Measurements from ENCODE around the gene PRR16. TPM values are rescaled to one million over a fixed set of nuclear protein-coding genes. Genes with fewer than 3 reads are reported as not detected.

Gene PRR16
- total RNA-seq, 2 experiments from 2014 or later = not detected

DNA sequence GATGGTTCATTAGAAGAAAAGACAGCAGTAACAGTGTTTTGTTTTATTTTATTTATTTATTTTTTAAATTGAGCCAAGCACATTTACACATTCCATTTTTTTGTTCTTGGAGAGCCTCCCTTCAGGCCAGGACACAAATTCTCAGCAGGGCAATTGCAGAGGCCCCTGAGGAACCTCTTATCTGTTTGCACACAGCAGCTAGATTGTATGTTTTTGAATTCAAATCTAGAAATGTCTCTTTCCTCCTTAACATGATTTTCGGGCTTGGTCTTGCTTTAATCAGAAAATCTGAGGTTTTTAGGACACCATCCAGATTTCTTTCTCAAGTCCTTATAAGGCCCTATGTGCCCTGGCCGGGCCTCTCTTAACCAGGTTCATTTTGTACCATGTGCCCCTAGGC lies 76.0 kb downstream of the PRR16 start:
- no peak overlapping the region for H3K27ac Mint-ChIP-seq
- CTCF ChIA-PET = no interaction called here
- H3K36me3 Mint-ChIP-seq (ENCODE audit: low read depth) = no peaks in the 10 kb centered on the region
- no peaks in the 10 kb centered on the region for H3K4me1 Mint-ChIP-seq
- DNase-seq = no peak
- H3K27me3 Mint-ChIP-seq = no peaks in the 10 kb centered on the region
- H3K4me3 Mint-ChIP-seq = no peak overlapping the region
- no peaks in the 10 kb centered on the region for H3K9me3 Mint-ChIP-seq
- POLR2A ChIA-PET = no interaction called here

- CTCF ChIA-PET = no interaction called here
- no peak overlapping the region for H3K27ac Mint-ChIP-seq
- no peaks in the 10 kb centered on the region for H3K4me1 Mint-ChIP-seq
- no peak overlapping the region for H3K4me3 Mint-ChIP-seq
- H3K36me3 Mint-ChIP-seq (ENCODE audit: low read depth) = no peaks in the 10 kb centered on the region
- DNase-seq = no peak
- POLR2A ChIA-PET = no interaction called here
- no peaks in the 10 kb centered on the region for H3K27me3 Mint-ChIP-seq
- no peaks in the 10 kb centered on the region for H3K9me3 Mint-ChIP-seq
Measured at GRCh38 chr5:120544043-120544442, 79.9 kb downstream of the PRR16 start.

- no peak for DNase-seq
- POLR2A ChIA-PET = no interaction called here
- no peaks in the 10 kb centered on the region for H3K4me1 Mint-ChIP-seq
- no peak overlapping the region for H3K4me3 Mint-ChIP-seq
- H3K27ac Mint-ChIP-seq = no peak overlapping the region
- no peaks in the 10 kb centered on the region for H3K36me3 Mint-ChIP-seq (ENCODE audit: low read depth)
- CTCF ChIA-PET = no interaction called here
- no peaks in the 10 kb centered on the region for H3K27me3 Mint-ChIP-seq
- H3K9me3 Mint-ChIP-seq = no peaks in the 10 kb centered on the region
Measured at GRCh38 chr5:120545007-120545406, 80.9 kb downstream of the PRR16 start.

GRCh38 chr5:120545951-120546350 lies 81.9 kb downstream of the PRR16 start:
- no peaks in the 10 kb centered on the region for H3K27me3 Mint-ChIP-seq
- no peak overlapping the region for H3K27ac Mint-ChIP-seq
- no peak overlapping the region for H3K4me3 Mint-ChIP-seq
- no peaks in the 10 kb centered on the region for H3K36me3 Mint-ChIP-seq (ENCODE audit: low read depth)
- no peaks in the 10 kb centered on the region for H3K9me3 Mint-ChIP-seq
- ChIA-PET CTCF (no interaction called here), POLR2A (no interaction called here)
- no peaks in the 10 kb centered on the region for H3K4me1 Mint-ChIP-seq
- DNase-seq = no peak

DNA sequence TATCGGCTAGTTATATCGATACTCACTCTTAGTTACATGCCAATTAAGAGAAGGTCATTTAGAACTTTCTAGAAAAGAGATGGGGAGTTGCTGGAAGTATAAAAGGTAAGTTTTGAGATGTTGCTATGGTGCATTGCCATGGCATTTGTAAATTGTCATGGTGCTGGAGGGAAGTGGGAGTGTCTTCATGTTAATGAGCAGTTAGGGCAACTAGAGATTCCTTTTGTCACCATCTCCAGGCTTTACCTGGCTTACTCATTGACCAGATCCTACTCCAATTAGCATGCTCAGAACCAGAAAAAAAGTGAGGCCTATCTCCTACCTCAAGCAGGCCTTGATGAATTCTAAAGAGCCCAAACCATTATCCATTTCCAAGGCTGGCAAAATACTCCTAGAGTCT lies 82.8 kb downstream of the PRR16 start:
- no peak for DNase-seq
- H3K4me3 Mint-ChIP-seq = no peak overlapping the region
- ChIA-PET CTCF (no interaction called here), POLR2A (no interaction called here)
- H3K27ac Mint-ChIP-seq = no peak overlapping the region
- H3K36me3 Mint-ChIP-seq (ENCODE audit: low read depth) = no peaks in the 10 kb centered on the region
- H3K9me3 Mint-ChIP-seq = no peaks in the 10 kb centered on the region
- H3K27me3 Mint-ChIP-seq = no peaks in the 10 kb centered on the region
- no peaks in the 10 kb centered on the region for H3K4me1 Mint-ChIP-seq

GRCh38 chr5:120550358-120550757 lies 86.3 kb downstream of the PRR16 start:
- H3K4me1 Mint-ChIP-seq = no peaks in the 10 kb centered on the region
- no peak overlapping the region for H3K4me3 Mint-ChIP-seq
- no peaks in the 10 kb centered on the region for H3K36me3 Mint-ChIP-seq (ENCODE audit: low read depth)
- DNase-seq = no peak
- H3K27me3 Mint-ChIP-seq = no peaks in the 10 kb centered on the region
- POLR2A ChIA-PET = no interaction called here
- no peak overlapping the region for H3K27ac Mint-ChIP-seq
- H3K9me3 Mint-ChIP-seq = no peaks in the 10 kb centered on the region
- CTCF ChIA-PET = no interaction called here

DNA sequence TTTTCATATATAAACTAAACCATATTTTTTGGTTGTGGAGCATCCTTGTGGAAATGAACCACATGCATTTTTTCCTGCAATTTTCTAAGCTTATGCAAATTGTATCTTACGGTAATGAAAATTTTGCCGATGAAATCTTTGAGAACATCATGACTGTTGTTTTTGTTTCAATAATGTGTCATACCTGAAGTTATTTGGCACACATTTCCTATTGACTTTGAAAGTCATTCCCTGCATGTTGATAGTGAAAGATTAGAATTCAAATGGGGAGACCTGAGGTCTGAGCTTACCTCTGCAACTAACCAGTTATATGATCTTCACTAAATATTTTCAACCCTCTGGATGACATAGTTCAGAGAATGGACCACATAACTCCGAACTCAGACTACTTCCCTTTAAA lies 88.5 kb downstream of the PRR16 start:
- H3K4me3 Mint-ChIP-seq = no peak overlapping the region
- DNase-seq = no peak
- H3K4me1 Mint-ChIP-seq = no peaks in the 10 kb centered on the region
- H3K9me3 Mint-ChIP-seq = no peaks in the 10 kb centered on the region
- H3K36me3 Mint-ChIP-seq (ENCODE audit: low read depth) = no peaks in the 10 kb centered on the region
- H3K27ac Mint-ChIP-seq = no peak overlapping the region
- no peaks in the 10 kb centered on the region for H3K27me3 Mint-ChIP-seq
- ChIA-PET CTCF (no interaction called here), POLR2A (no interaction called here)

- Mint-ChIP-seq H3K27me3 (no peaks in the 10 kb centered on the region), H3K36me3 (ENCODE audit: low read depth) (no peaks in the 10 kb centered on the region), H3K4me3 (no peak overlapping the region), H3K4me1 (no peaks in the 10 kb centered on the region), H3K27ac (no peak overlapping the region), H3K9me3 (no peaks in the 10 kb centered on the region)
- POLR2A ChIA-PET = no interaction called here
- CTCF ChIA-PET = no interaction called here
- no peak for DNase-seq
Measured at GRCh38 chr5:120555345-120555744, 91.2 kb downstream of the PRR16 start.

GRCh38 chr5:120564013-120564412 lies 99.9 kb downstream of the PRR16 start:
- no peaks in the 10 kb centered on the region for H3K4me1 Mint-ChIP-seq
- H3K27me3 Mint-ChIP-seq = no peaks in the 10 kb centered on the region
- H3K27ac Mint-ChIP-seq = no peak overlapping the region
- DNase-seq = no peak
- H3K4me3 Mint-ChIP-seq = no peak overlapping the region
- no peaks in the 10 kb centered on the region for H3K36me3 Mint-ChIP-seq (ENCODE audit: low read depth)
- CTCF ChIA-PET = no interaction called here
- POLR2A ChIA-PET = no interaction called here
- peaks cover 3% of the 10 kb centered on the region for H3K9me3 Mint-ChIP-seq

GRCh38 chr5:120567066-120567465 lies 103.0 kb downstream of the PRR16 start:
- ChIA-PET POLR2A (no interaction called here), CTCF (no interaction called here)
- Mint-ChIP-seq H3K4me1 (no peaks in the 10 kb centered on the region), H3K27me3 (no peaks in the 10 kb centered on the region), H3K36me3 (ENCODE audit: low read depth) (no peaks in the 10 kb centered on the region), H3K27ac (no peak overlapping the region), H3K9me3 (peaks cover 3% of the 10 kb centered on the region), H3K4me3 (no peak overlapping the region)
- no peak for DNase-seq

GRCh38 chr5:120567921-120568320 lies 103.8 kb downstream of the PRR16 start:
- ChIA-PET POLR2A (no interaction called here), CTCF (no interaction called here)
- no peak for DNase-seq
- Mint-ChIP-seq H3K9me3 (peaks cover 6% of the 10 kb centered on the region), H3K27ac (no peak overlapping the region), H3K4me3 (no peak overlapping the region), H3K4me1 (no peaks in the 10 kb centered on the region), H3K27me3 (no peaks in the 10 kb centered on the region), H3K36me3 (ENCODE audit: low read depth) (no peaks in the 10 kb centered on the region)

DNA sequence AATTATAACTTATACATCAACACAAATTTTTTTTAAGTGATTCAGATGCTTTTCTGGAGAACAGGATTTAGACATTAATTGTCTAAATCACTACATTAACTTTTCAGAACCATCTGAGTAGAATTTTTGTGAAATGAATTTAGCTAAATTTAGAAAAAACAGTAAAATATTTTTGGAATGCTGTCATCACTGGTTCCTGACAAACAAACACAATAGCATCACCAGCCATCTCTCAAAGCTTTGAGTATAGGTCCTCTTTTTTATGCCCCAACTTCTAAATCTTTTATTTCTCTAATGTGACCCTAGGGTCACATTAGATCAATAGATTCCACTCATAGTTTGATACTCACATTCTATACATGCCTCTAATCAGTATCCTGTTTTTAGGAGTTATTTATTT lies 104.6 kb downstream of the PRR16 start:
- Mint-ChIP-seq H3K27ac (no peak overlapping the region), H3K4me3 (no peak overlapping the region), H3K4me1 (no peaks in the 10 kb centered on the region), H3K9me3 (peaks cover 6% of the 10 kb centered on the region), H3K36me3 (ENCODE audit: low read depth) (no peaks in the 10 kb centered on the region), H3K27me3 (no peaks in the 10 kb centered on the region)
- CTCF ChIA-PET = no interaction called here
- no peak for DNase-seq
- POLR2A ChIA-PET = no interaction called here

DNA sequence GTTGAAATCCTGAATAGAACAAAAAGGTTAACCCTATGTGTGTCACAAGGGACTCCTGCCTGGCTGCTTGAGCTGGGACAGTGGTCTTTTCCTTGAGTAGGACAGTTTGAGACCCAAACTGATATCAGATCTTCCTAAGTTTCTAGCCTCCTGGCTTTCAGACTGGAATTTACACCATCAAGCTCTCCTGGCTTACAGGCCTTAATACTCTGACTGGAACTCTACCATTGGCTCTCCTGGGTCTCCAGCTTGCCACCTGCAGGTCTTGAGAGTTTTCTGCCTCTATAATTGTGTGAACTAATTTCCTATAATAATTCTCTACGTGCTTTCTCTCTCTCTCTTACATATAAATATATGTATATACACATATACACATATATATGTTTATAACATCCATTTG lies 112.5 kb downstream of the PRR16 start:
- H3K4me3 Mint-ChIP-seq = no peak overlapping the region
- H3K4me1 Mint-ChIP-seq = no peaks in the 10 kb centered on the region
- H3K36me3 Mint-ChIP-seq (ENCODE audit: low read depth) = no peaks in the 10 kb centered on the region
- peaks cover 8% of the 10 kb centered on the region for H3K9me3 Mint-ChIP-seq
- CTCF ChIA-PET = no interaction called here
- POLR2A ChIA-PET = no interaction called here
- no peak for DNase-seq
- no peak overlapping the region for H3K27ac Mint-ChIP-seq
- no peaks in the 10 kb centered on the region for H3K27me3 Mint-ChIP-seq

DNA sequence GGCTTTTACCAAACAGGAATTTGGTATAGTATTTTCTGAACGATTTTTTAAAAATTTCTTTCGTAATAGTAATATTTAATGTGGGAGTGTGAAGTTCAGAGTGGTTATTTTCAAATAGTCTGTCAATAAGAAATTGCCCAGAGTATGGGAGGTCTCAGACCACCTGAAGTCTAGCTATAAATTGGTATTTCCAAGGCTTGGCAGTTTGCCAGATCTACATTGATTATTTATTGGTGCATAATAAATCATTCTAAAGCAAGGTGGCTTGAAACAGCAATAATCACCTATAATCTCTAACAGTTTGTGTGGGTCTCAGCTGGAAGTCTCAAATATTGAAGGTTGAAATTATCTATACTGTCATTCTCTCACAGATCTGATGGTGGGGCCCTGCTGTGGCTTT lies 118.5 kb downstream of the PRR16 start:
- Mint-ChIP-seq H3K27me3 (no peaks in the 10 kb centered on the region), H3K4me1 (no peaks in the 10 kb centered on the region), H3K4me3 (no peak overlapping the region), H3K36me3 (ENCODE audit: low read depth) (no peaks in the 10 kb centered on the region), H3K9me3 (peaks cover 5% of the 10 kb centered on the region), H3K27ac (no peak overlapping the region)
- ChIA-PET POLR2A (no interaction called here), CTCF (no interaction called here)
- no peak for DNase-seq

- H3K4me1 Mint-ChIP-seq = no peaks in the 10 kb centered on the region
- POLR2A ChIA-PET = no interaction called here
- CTCF ChIA-PET = no interaction called here
Measured at GRCh38 chr5:120586646-120587045, 122.5 kb downstream of the PRR16 start.

More at GRCh38 chr5:120586646-120587045, 122.5 kb downstream of the PRR16 start:
- Mint-ChIP-seq H3K36me3 (ENCODE audit: low read depth) (no peaks in the 10 kb centered on the region), H3K9me3 (peaks cover 8% of the 10 kb centered on the region), H3K4me3 (no peak overlapping the region), H3K27me3 (no peaks in the 10 kb centered on the region), H3K27ac (no peak overlapping the region)
- no peak for DNase-seq
